Activated CD4-positive, alpha-beta T cell treated with anti-CD3 and anti-CD28 coated beads for 1 hour (primary cell): ENCODE results near the gene MROH2B.

Source experiments
- DNase-seq: peaks from one replicate; pipeline ENCODE4 v3.0.0-alpha.2; 2020

MROH2B gene

DNA sequence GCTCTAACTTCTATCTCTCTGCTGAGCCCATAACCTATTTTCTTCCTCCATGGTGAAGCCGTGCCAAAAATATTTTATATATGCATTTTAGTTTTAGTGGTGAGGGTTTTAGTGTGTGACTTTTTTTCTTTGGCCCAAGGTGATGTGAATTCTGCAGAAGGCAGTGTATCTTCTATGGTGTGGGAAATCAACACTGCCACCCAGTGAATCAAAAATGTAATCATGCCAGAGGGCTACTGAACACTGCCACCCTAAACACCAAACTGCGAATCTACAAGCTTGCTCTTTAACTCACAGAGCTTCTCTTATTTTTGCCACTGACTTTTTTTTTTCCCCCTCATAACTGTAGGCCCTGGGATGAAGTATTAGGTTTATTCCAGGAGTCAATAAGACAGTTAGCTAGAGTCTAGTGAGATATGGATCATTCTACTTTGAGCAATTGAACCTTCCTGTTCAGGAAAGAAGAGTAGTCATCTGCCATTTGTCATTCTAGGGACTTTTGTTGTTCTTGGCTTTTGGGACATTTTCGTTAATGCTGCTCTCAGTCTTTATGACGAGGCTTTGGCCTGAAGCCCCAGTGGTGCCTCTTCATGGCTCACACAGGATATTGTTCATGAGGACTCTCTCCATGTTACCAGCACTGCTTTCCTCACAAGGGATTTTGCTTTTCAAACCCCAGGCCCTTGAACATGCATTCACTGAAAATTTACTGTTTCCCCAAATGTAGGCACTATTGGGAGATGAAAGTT lies 108.8 kb downstream of the MROH2B start:
- DNase-seq: no peak

DNA sequence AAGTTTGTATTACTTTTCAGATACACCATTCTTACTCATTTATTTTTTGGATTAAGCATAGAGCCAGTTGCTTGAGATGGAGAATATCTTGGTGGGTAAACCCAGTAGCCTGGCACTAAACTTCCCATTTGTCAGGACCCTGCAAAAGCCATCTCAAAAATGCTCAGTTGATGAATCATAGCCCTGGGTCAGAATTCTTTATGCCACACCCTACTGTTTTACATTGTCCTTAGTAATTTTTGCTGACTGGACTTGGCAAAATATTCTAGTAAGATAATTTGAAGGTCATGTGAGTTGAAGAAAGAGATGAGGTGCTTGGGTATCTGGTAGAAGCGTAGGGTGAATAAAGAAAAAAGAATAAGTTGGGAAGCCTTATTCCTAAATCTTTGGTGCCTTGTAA lies 111.1 kb downstream of the MROH2B start:
- DNase-seq: no peak

DNA sequence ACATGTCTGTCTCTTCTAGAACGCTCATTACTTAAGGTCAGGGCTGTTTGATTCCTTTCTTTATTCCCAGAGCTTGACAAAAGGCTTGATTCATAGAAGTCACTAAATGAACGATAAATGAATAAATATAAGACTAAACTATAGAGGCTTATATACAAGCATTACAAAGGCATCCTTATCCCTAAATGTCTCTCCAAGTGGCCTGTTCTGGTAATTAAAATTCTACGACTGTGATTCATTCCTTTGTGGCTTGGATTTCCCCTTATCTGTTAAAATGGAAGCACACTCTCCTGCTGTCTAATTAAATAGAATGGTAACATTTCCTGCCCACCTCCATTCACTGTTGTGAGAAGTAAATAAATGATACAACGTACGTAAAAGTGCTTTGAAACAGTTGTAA lies 112.3 kb downstream of the MROH2B start:
- no peak for DNase-seq

DNA sequence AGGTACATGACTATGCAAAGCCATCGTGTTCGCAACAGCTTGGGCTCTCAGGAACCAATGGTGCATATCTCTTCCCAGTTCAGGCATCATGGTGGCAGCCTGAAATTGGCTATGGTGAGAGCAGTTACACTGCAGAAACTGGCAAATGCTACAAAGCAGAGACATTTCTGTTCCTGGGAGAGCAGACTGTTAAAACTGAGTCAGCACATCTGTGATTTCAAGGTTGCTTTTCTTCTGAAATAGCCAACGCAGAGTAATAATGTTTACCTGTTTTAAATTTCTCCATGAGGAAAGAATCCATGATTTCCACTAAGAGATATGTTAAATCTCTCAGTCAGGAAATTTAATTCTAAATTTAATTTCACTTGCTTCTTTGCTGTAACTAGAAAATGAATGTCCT lies 114.1 kb downstream of the MROH2B start:
- DNase-seq: no peak

DNA sequence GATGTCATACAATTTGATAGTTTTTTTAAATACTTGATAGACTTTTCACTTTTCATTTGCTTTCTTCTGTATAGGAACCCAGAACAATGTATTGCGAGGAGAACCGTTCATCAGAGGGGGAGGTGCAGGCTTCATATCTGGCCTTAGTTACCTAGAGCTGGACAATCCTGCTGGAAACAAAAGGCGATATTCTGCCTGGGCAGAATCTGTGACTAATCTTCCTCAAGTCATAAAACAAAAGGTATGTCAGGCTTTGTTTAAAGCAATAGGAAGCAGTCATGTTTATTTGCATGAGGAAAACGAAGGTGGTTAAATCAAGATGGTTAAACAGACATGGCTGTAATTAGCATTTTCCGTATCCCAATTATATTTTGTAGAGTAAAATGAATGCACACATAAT lies 115.8 kb downstream of the MROH2B start:
- no peak for DNase-seq
